HG02840 (cell line): ENCODE results near the gene TBCB.
"Not testable (repeated sequence)": the region's sequence is repeated elsewhere in the genome, so short reads cannot be mapped to it uniquely, and the experiment has no call there.

Experiments
- ATAC-seq: cut with Tn5 transposase; IDR thresholded peaks from one replicate; pipeline ENCODE4 v1.9.1; 2021; ENCODE audit warnings: mild to moderate bottlenecking, moderate library complexity, moderate number of reproducible peaks; ENCODE audit not compliant: unreplicated experiment, low FRiP score

The TBCB gene

DNA sequence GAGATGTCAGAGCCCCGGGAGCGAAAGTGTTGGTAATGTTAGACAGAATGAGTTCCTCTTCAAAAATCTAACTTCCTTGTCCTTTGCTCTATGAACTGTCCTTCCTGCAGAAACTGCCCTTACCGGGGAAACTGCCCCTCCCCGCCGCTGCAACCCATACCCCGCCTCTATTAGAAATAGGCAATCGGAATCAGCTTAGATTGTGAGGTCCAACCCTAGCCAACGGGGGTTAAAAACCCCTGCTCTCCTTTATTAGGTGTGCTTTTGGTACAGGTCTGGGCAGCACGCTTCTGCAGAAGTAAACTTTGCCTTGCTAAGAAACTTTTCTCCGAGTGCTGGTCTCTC lies 13.1 kb downstream of the TBCB start:
- no peak for ATAC-seq

DNA sequence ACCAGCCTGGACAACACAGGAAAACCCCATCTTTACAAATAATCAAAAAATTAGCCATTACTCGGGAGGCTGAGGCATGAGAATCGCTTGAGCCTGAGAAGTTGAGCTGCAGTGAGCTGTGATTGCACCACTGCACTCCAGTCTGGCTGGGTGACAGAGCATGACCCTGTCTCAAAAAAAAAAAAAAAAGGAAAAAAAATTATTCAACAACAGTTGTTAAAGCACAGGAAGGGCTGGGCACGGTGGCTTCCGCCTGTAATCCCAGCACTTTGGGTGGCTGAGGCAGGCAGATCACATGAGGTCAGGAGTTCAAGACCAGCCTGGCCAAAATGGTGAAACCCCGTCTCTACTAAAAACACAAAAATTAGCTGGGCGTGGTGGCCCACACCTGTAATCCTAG lies 16.0 kb downstream of the TBCB start:
- not testable (repeated sequence) for ATAC-seq

DNA sequence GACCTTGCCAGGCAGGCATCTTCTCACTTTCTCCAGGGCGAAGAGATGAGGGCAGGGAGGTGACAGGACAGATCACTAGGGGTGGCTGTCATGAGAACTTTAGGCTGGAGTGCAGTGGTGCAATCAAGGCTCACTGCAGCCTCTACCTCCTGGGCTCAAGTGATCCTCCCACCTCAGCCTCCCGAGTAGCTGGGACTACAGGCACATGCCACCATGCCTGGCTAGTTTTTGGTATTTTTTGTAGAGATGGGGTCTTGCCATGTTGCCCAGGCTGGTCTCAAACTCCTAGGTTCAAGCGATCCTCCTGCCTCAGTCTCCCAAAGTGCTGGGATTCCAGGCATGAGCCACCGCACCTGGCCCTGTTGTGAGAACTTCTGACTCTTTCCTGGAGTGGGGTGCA lies 19.6 kb downstream of the TBCB start:
- not testable (repeated sequence) for ATAC-seq

DNA sequence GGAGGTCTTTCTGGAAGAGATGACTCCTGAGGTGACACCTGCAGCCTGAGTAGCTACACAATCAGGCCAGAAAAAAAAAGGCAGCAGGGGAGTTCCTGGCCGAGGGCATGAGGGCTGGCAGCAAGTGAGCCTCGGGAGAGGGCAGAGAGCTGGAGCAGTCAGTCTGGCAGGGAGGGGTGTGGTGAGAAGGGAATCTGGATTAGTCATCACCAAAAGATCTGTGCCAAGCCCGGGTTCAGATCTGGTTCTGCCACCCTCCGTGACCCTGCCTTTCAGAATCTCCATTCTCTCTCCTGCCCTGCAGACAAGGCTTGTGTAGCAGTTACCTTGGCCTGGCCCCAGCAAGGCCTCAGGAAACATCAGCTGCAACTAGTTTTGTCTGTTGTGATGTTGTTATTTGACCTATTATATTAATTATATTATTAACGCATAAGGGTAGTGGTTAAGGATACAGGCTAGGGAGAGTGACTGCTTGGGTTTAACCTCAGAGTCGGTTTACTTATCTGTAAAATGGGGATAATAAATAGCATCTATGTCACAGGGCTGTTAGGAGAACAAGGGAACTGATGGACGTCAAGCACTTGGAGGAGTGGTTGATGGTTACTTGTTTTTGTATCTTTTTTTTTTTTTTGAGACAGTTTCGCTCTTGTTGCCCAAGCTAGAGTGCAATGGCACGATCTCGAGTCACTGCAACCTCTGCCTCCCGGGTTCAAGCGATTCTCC lies 21.9 kb downstream of the TBCB start:
- no peak for ATAC-seq

DNA sequence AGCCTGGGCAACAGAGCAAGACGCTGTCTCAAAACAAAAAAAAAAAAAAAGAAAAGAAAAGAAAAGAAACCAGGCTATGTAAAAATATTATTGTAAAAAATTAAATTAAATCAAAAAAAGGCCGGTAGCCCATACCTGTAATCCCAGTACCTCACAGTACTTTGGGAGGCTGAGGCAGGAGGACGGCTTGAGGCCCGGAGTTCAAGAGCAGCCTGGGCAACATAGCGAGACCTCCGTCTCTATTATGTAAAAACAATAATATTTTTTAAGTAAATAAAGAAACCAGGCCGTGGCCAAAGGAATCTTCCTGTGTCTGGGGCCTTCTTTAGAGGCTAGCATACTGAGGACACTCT lies 23.8 kb downstream of the TBCB start:
- ATAC-seq = no peak

DNA sequence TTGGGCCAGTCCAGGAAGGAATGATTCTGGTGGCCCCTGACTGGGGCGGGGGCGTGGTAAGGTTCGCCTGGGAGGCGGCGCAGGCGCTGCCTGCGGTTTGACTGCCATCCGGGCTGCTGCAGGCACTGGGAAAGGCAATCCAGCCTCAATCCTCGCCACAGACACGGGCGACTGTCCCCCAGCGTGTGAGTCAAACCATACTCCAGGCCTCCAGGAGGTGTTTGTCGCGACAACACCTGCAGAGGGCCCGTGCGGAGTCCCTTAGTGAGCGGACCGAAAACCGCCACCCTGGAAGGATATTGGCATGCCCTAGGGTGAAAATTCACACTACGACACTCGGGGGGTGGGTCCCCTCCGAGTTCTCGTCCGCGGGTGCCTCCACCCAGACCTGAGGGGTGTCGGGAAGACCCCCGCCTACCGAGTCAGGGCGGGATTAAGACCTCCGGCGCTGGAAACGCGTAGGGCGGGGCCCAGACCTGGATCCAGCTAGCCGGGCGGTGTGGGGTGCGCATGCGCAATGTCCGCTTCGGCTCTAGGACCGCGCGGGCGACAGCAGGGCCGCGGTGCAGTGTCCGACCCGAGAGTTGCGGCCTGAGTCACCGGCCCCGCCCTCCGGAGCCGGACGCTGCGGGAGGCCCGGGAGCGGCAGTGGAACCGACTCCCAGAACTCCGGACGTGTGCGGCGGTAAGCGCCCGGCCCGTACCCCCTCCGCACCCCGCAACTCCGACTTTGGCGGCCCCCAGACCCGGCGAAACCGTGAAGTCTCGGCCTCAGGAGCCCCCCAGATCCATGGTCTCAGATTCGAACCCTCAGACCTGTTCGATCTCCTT lies 24.4 kb downstream of the TBCB start, which contains the start of gene CAPNS1:
TSS of gene CAPNS1 (plus strand) at position 594 of the 831 bp plus-strand sequence. CDS start 946 bp downstream, outside the sequence.
- ATAC-seq = peak; percentile 86

DNA sequence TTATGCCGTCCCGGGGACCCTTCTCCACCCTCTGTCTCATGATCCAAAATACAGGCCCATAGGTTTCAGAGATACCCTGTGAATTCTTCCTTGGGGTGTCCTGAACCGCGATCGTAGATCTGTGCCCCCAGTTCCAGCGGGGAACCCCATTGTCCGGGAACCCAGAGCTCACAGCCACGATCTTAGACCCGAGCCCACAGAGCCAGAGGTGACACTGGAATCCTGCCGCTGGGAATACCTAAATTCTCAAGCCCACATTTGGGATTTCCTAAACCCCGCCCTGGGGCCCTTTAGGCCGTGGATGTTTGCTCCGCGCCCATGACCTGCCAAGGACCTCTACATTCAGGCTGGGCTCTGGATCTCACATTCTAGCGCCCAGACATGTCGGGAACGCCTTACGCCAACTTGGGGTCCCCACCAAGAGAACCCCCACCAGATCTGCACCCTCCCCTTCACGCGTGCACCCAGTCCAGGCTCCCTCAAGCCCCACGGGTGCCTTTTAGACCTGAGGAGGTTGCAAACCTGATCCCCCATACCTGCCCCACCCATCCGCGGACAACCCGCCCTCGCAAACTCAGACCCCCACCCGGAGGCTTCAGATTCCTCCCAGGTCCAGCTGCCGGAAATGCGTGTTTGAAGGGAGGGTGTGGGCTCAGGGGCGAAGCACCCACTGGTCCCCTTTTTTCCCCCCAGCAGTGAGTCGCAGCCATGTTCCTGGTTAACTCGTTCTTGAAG lies 25.2 kb downstream of the TBCB start:
- ATAC-seq = no peak

DNA sequence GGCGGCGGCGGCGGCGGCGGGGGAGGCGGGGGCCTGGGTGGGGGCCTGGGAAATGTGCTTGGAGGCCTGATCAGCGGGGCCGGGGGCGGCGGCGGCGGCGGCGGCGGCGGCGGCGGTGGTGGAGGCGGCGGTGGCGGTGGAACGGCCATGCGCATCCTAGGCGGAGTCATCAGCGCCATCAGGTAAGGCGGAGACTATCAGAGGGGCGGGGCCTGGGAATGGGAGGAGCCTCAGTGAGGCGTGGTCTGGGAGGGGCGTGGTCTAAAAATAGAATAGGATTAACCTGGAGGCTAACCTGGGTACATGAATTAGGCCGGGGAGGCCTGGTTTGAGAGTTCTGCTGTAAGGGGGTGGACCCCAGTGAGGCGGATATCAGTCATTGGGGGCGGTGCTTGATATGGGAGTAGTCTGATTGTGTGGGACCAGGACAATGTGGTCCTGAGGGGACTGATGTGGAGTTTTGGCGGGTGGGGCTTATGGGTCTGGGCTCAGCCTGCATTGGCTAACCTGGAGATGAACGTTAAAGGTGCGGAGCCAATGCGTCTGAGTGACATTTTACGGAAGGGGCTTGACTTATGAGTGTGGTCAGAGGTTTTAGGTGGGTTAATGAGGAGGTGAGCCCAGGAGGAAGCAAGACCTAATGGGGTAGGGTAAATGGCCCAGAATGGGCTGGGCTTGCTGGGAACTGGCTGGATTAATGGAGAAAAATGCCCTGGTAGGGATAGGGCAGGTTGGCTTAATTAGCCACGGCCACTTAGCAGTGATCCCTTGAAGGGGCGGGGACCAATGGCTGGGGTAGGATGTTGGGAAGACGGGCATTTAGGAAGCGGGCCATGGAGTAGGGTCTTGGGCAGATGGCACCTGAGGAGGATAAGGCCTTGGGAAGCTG lies 26.0 kb downstream of the TBCB start:
- no peak for ATAC-seq

DNA sequence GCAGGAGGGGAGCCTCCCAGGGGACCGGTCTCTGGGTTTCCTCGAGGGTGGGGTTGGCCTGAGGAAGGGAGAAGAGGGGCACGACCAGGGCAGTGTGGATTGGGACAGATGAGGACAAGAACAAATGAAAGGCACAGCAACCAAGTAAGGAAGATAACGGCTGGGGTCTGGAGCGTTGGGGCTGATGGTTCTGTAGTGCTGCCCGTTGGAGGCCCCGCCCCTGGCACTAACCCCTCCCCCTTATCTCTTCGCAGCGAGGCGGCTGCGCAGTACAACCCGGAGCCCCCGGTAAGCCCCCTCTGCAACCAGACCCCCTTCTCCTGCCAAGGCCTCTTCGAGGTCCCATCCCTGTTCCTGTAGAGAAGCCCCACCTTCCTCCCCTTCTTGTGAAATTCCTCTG lies 26.8 kb downstream of the TBCB start:
- ATAC-seq = no peak

DNA sequence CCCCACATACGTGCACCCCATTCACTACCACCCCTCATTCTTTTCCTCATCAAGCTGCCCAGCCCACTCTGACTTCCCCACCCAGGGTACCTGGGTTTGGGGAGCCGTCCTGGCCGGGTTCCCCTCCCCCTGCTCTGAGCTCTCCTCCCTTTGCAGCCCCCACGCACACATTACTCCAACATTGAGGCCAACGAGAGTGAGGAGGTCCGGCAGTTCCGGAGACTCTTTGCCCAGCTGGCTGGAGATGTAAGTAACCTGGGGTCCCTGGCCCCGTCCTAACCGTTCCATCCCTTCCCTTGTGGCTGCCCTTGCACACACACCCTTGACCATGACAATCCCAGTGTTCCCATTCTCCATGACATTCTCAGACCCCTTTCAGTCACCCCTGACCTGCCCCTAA lies 27.2 kb downstream of the TBCB start:
- ATAC-seq = no peak

DNA sequence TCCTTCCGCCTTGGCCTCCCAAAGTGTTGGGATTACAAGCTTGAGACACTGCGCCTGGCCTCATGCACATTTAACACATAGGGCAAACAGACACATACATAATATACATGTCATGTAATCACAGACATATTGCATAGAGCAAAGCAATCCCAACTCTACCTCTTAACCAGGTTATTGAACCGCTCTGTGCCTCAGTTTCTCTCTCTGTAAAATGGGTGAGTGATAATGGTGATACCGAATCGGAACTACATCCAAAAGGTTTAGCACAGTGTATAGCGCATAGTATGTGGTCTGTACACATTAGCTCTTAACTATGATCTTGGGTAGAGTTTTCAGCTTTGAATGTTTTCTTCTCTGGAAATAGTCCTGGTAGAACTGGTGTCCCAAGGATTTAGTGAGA lies 29.4 kb downstream of the TBCB start:
- no peak for ATAC-seq

DNA sequence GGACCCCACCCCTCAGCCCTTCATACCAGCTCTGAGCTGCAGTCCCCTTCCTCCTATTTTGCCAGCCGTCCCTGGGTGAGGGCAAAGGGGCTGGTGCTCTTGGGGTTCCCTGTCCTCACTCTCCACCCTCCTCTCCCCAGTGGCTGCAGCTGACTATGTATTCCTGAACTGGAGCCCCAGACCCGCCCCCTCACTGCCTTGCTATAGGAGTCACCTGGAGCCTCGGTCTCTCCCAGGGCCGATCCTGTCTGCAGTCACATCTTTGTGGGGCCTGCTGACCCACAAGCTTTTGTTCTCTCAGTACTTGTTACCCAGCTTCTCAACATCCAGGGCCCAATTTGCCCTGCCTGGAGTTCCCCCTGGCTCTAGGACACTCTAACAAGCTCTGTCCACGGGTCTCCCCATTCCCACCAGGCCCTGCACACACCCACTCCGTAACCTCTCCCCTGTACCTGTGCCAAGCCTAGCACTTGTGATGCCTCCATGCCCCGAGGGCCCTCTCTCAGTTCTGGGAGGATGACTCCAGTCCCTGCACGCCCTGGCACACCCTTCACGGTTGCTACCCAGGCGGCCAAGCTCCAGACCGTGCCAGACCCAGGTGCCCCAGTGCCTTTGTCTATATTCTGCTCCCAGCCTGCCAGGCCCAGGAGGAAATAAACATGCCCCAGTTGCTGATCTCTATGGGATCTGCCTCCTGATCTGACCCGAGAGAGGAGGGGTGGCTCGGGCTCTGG lies 34.6 kb downstream of the TBCB start:
- ATAC-seq = no peak

DNA sequence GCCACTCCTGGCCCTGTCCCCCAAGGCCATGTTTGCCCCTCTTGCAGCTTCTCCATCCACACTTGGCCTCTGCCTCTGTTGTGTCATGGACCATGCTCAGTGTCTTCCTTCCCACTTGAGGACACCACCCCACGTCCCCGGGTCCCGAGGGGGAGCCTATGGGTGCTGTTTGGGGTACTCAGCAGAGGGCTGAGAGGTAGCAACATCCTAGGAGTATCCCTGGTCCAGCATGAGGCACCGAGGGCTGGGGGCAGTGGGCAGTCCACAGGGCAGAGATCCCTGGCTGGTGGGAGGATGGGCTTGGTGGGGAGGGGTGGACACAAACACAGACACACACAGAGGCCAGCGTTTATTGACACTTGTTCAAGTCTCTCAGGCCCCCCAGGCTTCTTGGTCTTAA lies 35.3 kb downstream of the TBCB start:
- no peak for ATAC-seq

DNA sequence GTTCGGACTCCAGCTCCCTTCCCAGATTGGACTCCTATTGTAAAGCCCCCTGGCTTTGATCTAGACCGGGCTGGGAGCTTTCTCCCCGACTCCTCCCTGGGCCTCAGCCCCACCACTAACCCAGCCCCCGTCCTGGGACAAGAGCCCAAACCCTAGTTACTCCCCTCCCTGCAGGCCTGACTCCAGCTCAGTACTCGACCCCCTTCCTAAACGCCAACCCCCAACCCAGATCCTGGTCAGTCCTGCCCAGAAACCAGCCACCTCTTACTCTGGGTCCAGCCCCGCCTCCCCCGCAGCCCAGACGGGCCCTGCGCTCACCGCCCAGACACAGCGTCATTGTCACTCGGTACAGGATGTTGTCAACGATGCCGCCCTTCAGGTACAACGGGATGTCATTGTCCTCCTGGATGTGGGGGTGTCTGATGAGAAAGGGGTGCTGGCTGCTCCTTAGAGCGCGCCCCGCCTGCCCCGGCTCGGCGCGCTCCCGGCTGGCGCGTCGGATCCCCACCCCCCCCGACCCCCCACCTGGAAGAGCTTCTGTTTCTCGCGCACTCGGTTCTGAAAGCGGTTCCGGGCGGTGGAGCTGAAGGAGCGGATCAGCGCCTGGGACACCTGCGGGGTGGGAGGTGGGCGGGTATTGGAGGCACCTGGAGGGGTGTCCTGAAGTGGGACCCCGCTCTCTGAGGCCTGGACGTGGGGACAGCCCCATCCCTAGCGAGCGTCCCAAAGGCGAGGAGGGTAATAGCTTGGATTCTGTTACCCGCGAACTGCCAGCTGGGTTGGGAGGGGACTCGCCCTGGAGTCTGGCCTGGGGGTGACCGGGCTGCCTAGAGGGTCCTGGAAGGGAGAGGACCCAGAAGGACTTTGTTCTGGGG lies 36.1 kb downstream of the TBCB start:
- no peak for ATAC-seq

DNA sequence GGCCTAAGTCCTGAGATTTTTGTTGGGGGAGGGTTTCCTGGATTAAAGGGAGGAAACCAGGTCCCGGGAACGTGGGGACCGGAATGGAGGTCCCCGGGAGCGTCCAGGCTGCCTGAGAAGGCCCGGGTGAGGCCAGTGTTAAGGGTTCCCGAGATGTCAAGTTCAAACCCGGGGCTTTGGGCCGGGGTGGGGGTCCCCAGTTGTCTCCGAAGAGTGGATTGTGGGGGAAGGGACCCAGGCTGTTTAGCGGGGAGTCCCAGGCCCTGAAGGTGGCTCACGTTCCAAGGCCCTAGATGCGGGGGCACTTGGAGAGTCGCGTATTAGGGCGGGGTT lies 36.7 kb downstream of the TBCB start:
- no peak for ATAC-seq

DNA sequence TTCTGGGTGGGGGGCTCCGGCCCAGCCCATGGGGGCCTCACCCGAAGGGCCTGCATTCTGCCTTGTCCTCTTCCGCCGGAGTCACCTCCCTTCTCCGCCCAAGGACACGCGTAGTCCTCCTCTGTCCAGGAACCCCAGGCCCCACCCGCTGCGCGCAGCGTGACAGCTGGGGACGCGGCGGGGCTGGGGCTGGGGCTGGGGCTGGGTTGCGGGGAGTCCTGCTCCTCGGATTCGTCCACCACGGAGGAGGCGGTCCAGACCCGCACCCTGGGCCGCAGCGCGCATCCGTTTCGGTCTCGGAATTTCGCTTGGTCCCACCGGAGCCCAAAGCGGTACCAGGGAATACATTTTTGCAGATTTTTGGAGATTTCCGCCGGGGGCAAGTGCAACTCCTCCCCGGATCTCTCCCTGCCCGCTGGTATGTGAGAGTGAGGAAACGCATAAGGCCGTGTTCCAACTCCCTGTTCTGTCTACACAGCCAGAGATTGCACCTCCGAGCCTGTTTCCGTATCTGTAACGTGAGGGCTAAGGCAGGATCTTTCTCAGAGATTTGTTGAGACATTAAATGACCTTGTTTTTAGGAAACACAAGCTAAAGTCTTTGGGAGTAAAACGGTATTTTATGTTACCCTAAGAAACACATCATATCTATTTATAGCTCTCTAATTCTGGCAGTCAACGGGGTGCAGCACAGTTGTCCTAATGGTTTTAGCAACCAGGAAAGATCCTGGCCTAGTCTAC lies 37.3 kb downstream of the TBCB start, which contains the start of gene COX7A1:
TSS of gene COX7A1 (minus strand) at position 96 of the 740 bp plus-strand sequence. CDS start at position 56, 40 bp downstream.
- no peak for ATAC-seq

DNA sequence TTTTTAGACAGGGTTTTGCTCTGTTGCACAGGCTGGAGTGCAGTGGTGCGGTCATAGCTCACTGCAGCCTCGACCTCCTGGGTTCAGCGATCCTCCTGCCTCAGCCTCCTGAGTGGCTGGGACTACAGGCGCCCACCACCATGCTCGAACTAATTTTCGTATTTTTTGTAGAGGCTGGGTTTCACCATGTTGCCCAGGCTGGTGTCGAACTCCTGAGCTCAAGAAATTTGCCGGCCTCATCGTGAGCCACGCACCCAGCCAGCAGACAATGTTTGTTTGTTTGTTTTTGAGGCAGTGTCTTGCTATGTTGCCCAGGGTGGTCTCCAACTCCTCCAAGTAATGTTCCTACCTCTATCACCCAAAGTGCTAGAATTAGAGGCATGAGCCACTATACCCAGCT lies 37.9 kb downstream of the TBCB start:
- no peak for ATAC-seq
